HepG2 (cell line): ENCODE data around the gene DSG2. TPM values are rescaled to one million over a fixed set of nuclear protein-coding genes. Genes with fewer than 3 reads are reported as not detected.

ENCODE experiments used
- ATF1 ChIP-seq: IDR thresholded peaks from 2 replicates; pipeline ENCODE4 v1.6.1; 2016; ENCODE audit warnings: mild to moderate bottlenecking, control low read depth
- CCDC6 ChIP-seq: sonication (generic); formaldehyde crosslinking; IDR thresholded peaks from 2 replicates; pipeline ENCODE4 v1.8.1; 2022; ENCODE audit warnings: mild to moderate bottlenecking, missing genetic modification reagents, moderate library complexity
- CREB1 ChIP-seq, 2 experiments: fragments of 450-650 bp in 1 of 2; IDR thresholded peaks; 2 replicates each; pipeline ENCODE4 v1.6.1; 2016 to 2017; ENCODE audit warnings: control low read depth in 1 of 2, mild to moderate bottlenecking in 1 of 2, missing compliant biosample characterization in 1 of 2, missing genetic modification characterization in 1 of 2
- ELF3 ChIP-seq: IDR thresholded peaks from 2 replicates; pipeline ENCODE4 v1.6.1; 2016; ENCODE audit warnings: missing genetic modification reagents, missing compliant biosample characterization
- HIC2 ChIP-seq: sonication (generic); formaldehyde crosslinking; IDR thresholded peaks from 2 replicates; pipeline ENCODE4 v1.9.0; 2022; ENCODE audit warnings: low read depth, missing genetic modification reagents
- JDP2 ChIP-seq: sonication (generic); formaldehyde crosslinking; IDR thresholded peaks from 2 replicates; pipeline ENCODE4 v1.8.1; 2022; ENCODE audit warnings: missing genetic modification reagents, borderline replicate concordance
- MXD3 ChIP-seq: IDR thresholded peaks from 2 replicates; pipeline ENCODE4 v1.6.1; 2016; ENCODE audit warnings: mild to moderate bottlenecking, missing biosample characterization, missing genetic modification reagents
- NCOR1 ChIP-seq: fragments of 200-600 bp; sonication (generic); IDR thresholded peaks from 2 replicates; pipeline ENCODE4 v1.7.0; 2017; ENCODE audit warnings: antibody characterized with exemption, low read length, borderline replicate concordance
- PHF20 ChIP-seq: sonication (generic); formaldehyde crosslinking; IDR thresholded peaks from 2 replicates; pipeline ENCODE4 v1.5.0; 2020; ENCODE audit warnings: mild to moderate bottlenecking, missing genetic modification reagents
- PRDM10 ChIP-seq: sonication (generic); formaldehyde crosslinking; IDR thresholded peaks from 2 replicates; pipeline ENCODE4 v1.4.0; 2020; ENCODE audit warnings: low read depth, missing genetic modification reagents
- RFXANK ChIP-seq: IDR thresholded peaks from 2 replicates; pipeline ENCODE4 v1.6.1; 2016
- SRSF9 ChIP-seq: fragments of 200-400 bp; formaldehyde crosslinking; IDR thresholded peaks from 2 replicates; pipeline ENCODE4 v1.6.1; 2018; ENCODE audit warnings: borderline replicate concordance, mild to moderate bottlenecking, low read depth, low read length; ENCODE audit not compliant: insufficient read depth, poor library complexity, severe bottlenecking
- YEATS2 ChIP-seq: sonication (generic); formaldehyde crosslinking; IDR thresholded peaks from 2 replicates; pipeline ENCODE4 v1.4.0; 2020; ENCODE audit warnings: missing genetic modification reagents, borderline replicate concordance
- ZBTB38 ChIP-seq: sonication (generic); formaldehyde crosslinking; IDR thresholded peaks from 2 replicates; pipeline ENCODE4 v1.5.1; 2020; ENCODE audit warnings: mild to moderate bottlenecking, missing genetic modification reagents
- ZC3H4 ChIP-seq: sonication (generic); formaldehyde crosslinking; IDR thresholded peaks from 2 replicates; pipeline ENCODE4 v1.4.0; 2020; ENCODE audit warnings: missing genetic modification reagents, borderline replicate concordance
- ZFP91 ChIP-seq: sonication (generic); formaldehyde crosslinking; IDR thresholded peaks from 2 replicates; pipeline ENCODE4 v1.9.0; 2022; ENCODE audit warnings: missing genetic modification reagents, mild to moderate bottlenecking, borderline replicate concordance
- ZIK1 ChIP-seq: sonication (generic); formaldehyde crosslinking; IDR thresholded peaks from 2 replicates; pipeline ENCODE4 v1.5.0; 2020; ENCODE audit warnings: mild to moderate bottlenecking, low read depth, missing genetic modification reagents, borderline replicate concordance
- ZNF274 ChIP-seq: sonication (generic); formaldehyde crosslinking; IDR thresholded peaks from 2 replicates; pipeline ENCODE4 v1.5.1; 2020; ENCODE audit warnings: mild to moderate bottlenecking, missing genetic modification reagents
- ZNF33A ChIP-seq: sonication (generic); formaldehyde crosslinking; IDR thresholded peaks from 2 replicates; pipeline ENCODE4 v1.5.1; 2020; ENCODE audit warnings: missing genetic modification reagents, mild to moderate bottlenecking, moderate library complexity, borderline replicate concordance
- ZNF382 ChIP-seq: sonication (generic); formaldehyde crosslinking; IDR thresholded peaks from 2 replicates; pipeline ENCODE4 v1.5.0; 2020; ENCODE audit warnings: missing genetic modification reagents, mild to moderate bottlenecking, borderline replicate concordance
- ZNF501 ChIP-seq: sonication (generic); formaldehyde crosslinking; IDR thresholded peaks from 2 replicates; pipeline ENCODE4 v1.5.1; 2020; ENCODE audit warnings: mild to moderate bottlenecking, moderate library complexity, missing genetic modification reagents
- ZNF550 ChIP-seq: sonication (generic); formaldehyde crosslinking; IDR thresholded peaks from 2 replicates; pipeline ENCODE4 v1.4.0; 2020; ENCODE audit warnings: mild to moderate bottlenecking, missing genetic modification reagents, borderline replicate concordance
- polyA plus RNA-seq, 8 experiments: library from polyadenylated mRNA; depleted of rRNA in 3 of 8; stranded (reverse) in 7 of 8; unstranded in 1 of 8; fragments of >200 nt; fragmentation: Illumina TruSeq in 4 of 8; extraction: Trizol in 4 of 8; gene quantifications; 2 replicates each; pipeline versions ENCODE4 v1.2.1 to v1.2.3, GENCODE V29; 2011 to 2016; ENCODE audit warnings: low read depth in 4 of 8, missing spikeins in 1 of 8, mixed read lengths in 1 of 8; ENCODE audit not compliant: insufficient read depth in 1 of 8
- total RNA-seq, 5 experiments: library from RNA; depleted of rRNA; stranded (reverse); fragments of >200 nt; fragmentation: Illumina TruSeq; extraction: Trizol; gene quantifications; 2 replicates each; pipeline ENCODE4 v1.2.3, GENCODE V29; 2016; ENCODE audit warnings: low read depth in 1 of 5

Gene DSG2
- total and polyA plus RNA-seq, 2 of the 13 experiments (the other 11 are each of a cell fraction or from before 2014, with no cell fraction given) = 23.3 to 66.7 TPM

- TF ChIP-seq SRSF9 (no peak), ZNF382 (CRISPR knock-in tag) (no peak), ELF3 (no peak; the same call in 1 of the 2 replicates), RFXANK (CRISPR knock-in tag) (no peak), YEATS2 (CRISPR knock-in tag) (no peak), JDP2 (no peak), PRDM10 (CRISPR knock-in tag) (no peak), MXD3 (no peak), PHF20 (CRISPR knock-in tag) (no peak; the same call in 1 of the 2 replicates), ZIK1 (no peak; the same call in 1 of the 2 replicates), ZFP91 (no peak; the same call in 1 of the 2 replicates), ATF1 (CRISPR knock-in tag) (no peak), ZC3H4 (CRISPR knock-in tag) (peak; percentile 13; the same call in 1 of the 2 replicates), ZNF501 (CRISPR knock-in tag) (peak; percentile 25; the same call in 1 of the 2 replicates), ZNF33A (CRISPR knock-in tag) (no peak), HIC2 (CRISPR knock-in tag) (no peak), ZNF550 (CRISPR knock-in tag) (no peak), ZNF274 (CRISPR knock-in tag) (peak; percentile 61; the same call in 1 of the 2 replicates), NCOR1 (0 out of 2 replicates have a peak, but pooled peaks have one; percentile 13), CREB1 (IDR thresholded peaks at IDR 0.05) (no peak), CREB1 (CRISPR knock-in tag; IDR thresholded peaks at IDR 0.05) (no peak), CCDC6 (CRISPR knock-in tag) (no peak), ZBTB38 (CRISPR knock-in tag) (no peak; the same call in 1 of the 2 replicates)
Observed at GRCh38 chr18:31497836-31498573, at the start of gene DSG2 (continued).
